Panc1 (cell line): ENCODE results near the gene PIK3R4.

Experiments
- TCF7L2 ChIP-seq: IDR thresholded peaks from 2 replicates; pipeline ENCODE4 v1.6.1; 2011; ENCODE audit warnings: mild to moderate bottlenecking, low read depth, low read length, inconsistent platforms
- TF ChIP-seq, protein P1 (sequence below): fragments of 450-650 bp; IDR thresholded peaks from 2 replicates; pipeline ENCODE4 v1.5.1; 2017; ENCODE audit warnings: mild to moderate bottlenecking

DNA sequence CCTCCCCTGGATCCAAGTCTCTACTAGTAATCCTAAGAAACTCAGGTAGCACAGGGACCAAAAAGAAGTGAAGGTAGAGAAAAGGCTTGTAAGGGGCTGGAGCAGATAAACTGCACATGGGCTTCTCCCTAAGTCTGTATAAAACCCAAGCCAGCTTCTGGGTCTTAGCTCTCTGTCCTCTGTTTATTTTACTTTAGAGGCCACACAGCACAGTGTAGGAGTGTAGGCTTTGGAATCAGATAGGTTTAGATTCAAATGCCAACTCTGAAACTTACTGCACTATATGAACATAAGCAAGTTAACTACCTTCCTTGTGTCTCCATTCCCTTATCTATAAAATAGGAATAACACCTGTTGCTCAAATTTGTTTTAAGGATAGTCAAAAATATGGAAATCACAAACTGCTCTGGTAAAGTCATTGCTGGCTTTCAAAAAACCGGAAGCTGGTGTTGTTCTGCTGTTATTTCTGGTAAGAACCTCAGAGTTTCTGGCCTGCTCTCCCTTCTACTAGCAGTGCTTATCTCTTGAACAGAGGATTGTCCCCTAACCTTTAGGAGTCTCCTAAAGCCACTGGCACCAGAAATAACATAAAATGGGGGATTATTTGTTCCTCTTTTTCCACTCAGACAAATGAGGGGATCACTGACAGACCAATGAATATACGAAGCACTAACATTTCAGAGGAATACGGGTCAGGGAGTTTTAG is 33.8 kb downstream of the PIK3R4 start:
- TF ChIP-seq, protein P1, sequence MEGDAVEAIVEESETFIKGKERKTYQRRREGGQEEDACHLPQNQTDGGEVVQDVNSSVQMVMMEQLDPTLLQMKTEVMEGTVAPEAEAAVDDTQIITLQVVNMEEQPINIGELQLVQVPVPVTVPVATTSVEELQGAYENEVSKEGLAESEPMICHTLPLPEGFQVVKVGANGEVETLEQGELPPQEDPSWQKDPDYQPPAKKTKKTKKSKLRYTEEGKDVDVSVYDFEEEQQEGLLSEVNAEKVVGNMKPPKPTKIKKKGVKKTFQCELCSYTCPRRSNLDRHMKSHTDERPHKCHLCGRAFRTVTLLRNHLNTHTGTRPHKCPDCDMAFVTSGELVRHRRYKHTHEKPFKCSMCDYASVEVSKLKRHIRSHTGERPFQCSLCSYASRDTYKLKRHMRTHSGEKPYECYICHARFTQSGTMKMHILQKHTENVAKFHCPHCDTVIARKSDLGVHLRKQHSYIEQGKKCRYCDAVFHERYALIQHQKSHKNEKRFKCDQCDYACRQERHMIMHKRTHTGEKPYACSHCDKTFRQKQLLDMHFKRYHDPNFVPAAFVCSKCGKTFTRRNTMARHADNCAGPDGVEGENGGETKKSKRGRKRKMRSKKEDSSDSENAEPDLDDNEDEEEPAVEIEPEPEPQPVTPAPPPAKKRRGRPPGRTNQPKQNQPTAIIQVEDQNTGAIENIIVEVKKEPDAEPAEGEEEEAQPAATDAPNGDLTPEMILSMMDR, result no peak
- TF ChIP-seq TCF7L2, result no peak
